Cardiac fibroblast (primary cell): Measurements from ENCODE around the gene TSPEAR.

ENCODE experiments used
- DNase-seq, 2 donors: peaks; one replicate each; pipeline versions ENCODE4 v3.0.0 to v3.0.0-alpha.2; 2010; ENCODE audit warnings: low read depth in 2 of 2
- H3K4me3 ChIP-seq, 2 donors: replicated peaks in 1 of 2; 1 replicate in 1 of 2; 2 replicates in 1 of 2; pipeline ENCODE4 v1.5.1; 2011; ENCODE audit warnings: low read depth in 2 of 2, low read length in 2 of 2, mild to moderate bottlenecking in 2 of 2, moderate library complexity in 1 of 2
- TF ChIP-seq, protein P1 (sequence below): IDR thresholded peaks from one replicate; pipeline ENCODE4 v1.5.1; 2011; ENCODE audit warnings: low read depth, mild to moderate bottlenecking, low read length, inconsistent platforms

Gene TSPEAR

DNA sequence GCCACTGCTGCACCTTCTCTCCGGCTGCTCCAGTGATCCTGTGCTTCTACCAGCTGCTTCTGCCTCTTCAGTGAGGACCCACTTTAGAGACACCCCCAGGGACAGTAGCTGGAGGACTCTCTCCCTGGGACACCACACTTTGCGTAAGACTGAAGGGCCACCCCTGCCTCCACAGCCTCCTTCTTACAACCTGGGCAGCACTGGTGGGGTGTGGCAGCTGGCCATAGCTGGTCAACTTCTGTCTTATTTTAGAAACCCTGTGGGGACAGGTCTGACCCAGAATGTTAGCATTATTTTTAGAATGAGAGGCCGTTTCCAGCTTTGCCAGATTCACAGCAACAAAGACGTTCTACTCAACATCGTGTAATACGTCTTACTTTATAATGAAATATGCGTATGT is 85.6 kb downstream of the TSPEAR start:
- no peak overlapping the region for H3K4me3 ChIP-seq
- no peak for DNase-seq
- TF ChIP-seq, protein P1, sequence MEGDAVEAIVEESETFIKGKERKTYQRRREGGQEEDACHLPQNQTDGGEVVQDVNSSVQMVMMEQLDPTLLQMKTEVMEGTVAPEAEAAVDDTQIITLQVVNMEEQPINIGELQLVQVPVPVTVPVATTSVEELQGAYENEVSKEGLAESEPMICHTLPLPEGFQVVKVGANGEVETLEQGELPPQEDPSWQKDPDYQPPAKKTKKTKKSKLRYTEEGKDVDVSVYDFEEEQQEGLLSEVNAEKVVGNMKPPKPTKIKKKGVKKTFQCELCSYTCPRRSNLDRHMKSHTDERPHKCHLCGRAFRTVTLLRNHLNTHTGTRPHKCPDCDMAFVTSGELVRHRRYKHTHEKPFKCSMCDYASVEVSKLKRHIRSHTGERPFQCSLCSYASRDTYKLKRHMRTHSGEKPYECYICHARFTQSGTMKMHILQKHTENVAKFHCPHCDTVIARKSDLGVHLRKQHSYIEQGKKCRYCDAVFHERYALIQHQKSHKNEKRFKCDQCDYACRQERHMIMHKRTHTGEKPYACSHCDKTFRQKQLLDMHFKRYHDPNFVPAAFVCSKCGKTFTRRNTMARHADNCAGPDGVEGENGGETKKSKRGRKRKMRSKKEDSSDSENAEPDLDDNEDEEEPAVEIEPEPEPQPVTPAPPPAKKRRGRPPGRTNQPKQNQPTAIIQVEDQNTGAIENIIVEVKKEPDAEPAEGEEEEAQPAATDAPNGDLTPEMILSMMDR, result no peak

DNA sequence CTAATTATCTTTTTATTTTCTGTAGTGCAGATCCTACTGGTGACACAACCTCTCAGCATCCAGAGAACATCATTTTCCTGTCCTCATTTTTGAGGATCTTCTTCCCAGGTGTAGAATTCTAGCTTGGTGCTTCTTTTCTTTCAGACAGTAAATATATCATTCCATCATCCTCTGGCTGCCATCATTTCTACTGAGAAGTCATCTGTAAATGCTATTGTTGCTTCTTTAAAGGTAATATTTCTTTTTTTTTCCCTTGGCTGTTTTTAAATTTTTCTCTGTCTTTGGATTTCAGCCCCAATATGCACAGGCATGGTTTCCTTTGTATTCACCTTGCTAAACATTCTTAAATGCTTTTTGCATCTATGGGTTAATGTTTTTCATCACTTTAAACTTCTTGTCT is 87.8 kb downstream of the TSPEAR start:
- H3K4me3 ChIP-seq, result no peak overlapping the region
- TF ChIP-seq, protein P1, result no peak
- DNase-seq, result no peak

DNA sequence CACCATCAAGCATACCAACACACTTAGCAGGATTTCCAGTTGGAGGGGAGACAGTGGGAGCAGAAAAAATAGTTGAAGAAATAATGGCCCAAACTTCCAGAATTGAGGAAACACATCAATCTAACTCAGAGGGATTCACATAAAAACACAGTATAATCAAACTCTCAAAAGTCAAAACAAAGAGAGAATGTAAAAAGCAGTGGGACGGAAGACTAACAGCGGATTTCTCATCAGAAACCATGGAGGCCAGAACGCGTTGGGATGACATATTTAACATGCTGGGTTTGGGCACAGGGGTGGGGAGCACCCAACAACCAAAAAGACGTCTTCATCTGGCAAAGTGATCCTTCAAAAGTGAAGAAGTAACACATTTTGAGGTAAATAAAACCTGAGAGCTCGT is 91.5 kb downstream of the TSPEAR start:
- TF ChIP-seq, protein P1, result no peak
- no peak for DNase-seq
- H3K4me3 ChIP-seq, result no peak overlapping the region

DNA sequence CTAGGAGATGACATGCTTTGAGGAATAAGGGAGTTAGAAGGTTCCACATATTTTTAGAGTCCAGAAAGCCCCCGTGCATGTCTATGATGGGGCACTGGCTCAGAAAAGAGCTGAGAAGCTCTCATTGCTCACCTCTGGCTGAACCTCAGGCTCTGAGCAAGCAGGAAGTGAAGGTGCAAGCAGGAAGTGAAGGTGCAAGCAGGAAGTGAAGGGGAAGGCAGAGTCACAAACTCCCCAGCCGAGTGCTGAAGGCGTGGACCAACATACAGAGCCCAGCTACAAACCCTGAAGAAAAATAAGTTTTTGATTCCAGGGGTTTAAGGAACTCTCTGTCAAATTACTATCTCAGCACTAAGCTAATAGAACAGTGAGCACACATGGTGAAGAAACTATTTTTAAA is 92.5 kb downstream of the TSPEAR start:
- H3K4me3 ChIP-seq, result no peak overlapping the region
- TF ChIP-seq, protein P1, result no peak
- DNase-seq, result no peak

DNA sequence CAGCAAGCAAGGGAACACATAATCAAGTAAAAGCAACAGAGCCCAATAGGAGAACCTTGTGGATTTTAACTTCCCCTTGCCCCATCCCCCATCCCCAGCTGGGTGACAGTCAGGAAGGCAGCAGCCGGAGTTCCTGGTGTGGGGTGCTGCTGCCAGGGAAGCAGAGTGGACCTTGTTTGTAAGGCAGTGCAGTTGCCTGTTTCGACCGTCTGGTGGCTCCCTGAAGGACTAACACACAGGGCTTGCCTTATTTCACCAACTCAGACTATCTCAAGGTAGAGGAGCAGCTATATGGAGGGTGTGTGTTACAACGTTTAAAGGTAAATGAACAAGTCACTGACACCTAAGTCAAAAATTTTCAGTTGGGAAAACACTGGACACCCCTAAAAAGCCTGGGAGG is 92.9 kb downstream of the TSPEAR start:
- peak; percentile 4 to 30 for DNase-seq
- H3K4me3 ChIP-seq, result no peak overlapping the region
- TF ChIP-seq, protein P1, result peak; percentile 29

DNA sequence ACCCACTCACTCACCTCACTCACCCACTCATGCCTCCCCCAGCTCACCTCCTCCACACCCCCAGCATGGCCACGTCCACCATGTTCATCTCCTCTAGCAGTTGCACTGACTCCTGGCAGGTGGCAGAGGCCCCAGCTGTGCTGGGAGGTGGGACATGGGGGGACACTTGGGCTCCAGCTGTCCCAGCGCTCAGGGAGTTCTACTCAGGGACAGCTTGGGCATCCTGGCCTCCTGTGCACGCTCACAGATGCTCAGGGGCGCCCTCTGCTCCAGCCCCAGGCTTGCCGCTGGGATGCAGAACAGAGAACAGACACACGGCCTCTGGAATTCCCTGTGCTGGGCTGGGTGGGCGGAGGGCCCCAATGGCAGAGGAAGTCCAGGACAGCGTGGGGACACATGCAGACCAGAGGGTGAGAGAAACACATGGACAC is 94.3 kb downstream of the TSPEAR start:
- DNase-seq, result no peak
- TF ChIP-seq, protein P1, result no peak
- no peak overlapping the region for H3K4me3 ChIP-seq

DNA sequence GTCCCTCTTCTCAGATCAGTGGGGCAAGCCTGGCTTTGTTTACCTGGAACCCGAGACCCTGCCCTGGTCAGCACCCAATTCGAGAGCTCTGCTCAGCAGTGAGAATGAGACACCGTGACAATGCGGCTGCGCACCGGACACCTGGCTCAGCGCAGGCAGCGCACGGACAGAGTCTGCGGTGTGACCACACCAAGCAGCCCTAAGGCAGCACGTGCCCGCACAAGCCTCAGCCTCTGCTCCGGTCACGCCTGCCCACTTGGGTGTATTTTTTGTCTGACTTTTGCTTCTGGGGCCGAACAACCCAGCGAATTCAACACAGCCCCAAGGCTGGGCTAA is 94.8 kb downstream of the TSPEAR start:
- H3K4me3 ChIP-seq, result no peak overlapping the region
- TF ChIP-seq, protein P1, result no peak
- DNase-seq, result no peak
